K562 (cell line): Measurements from ENCODE around the gene C12orf75. TPM values are rescaled to one million over a fixed set of nuclear protein-coding genes. Genes with fewer than 3 reads are reported as not detected.

Experiments used
- ATAC-seq: fragments of 200-7000 bp; cut with Tn5 transposase; 3 replicates; pipeline ENCODE4 v1.9.1; 2020; ENCODE audit warnings: moderate library complexity
- BruUV-seq: library from RNA; stranded (reverse); fragments of 400-500 nt; replicated peaks from 2 replicates; lab custom pipeline; 2021; lab: Mats Ljungman, UMichigan
- CTCF ChIA-PET: fragments of 300-600 bp; formaldehyde crosslinking; extraction: SDS; loops from one replicate; lab custom pipeline; 2021; ENCODE audit warnings: low intra/inter-chr PET ratio; lab: Yijun Ruan, JAX
- POLR2A ChIA-PET: fragments of 300-600, 350-650 bp; sonication (Branson Sonifier 250); formaldehyde crosslinking; extraction: SDS; loops from one replicate; lab custom pipeline; 2021; ENCODE audit warnings: antibody characterized with exemption, inconsistent platforms; lab: Yijun Ruan, JAX
- DNase-seq, 4 experiments: peaks; one replicate each; pipeline versions ENCODE4 v3.0.0 to v3.0.0-alpha.2; 2011 to 2018; ENCODE audit warnings: low spot score in 3 of 4, mixed read lengths in 3 of 4; ENCODE audit errors: extremely low read depth in 1 of 4
- FAIRE-seq: peaks from 2 replicates; lab custom pipeline; 2011; peaks lifted over from hg19 to GRCh38; lab: Jason Lieb, UNC
- H2AFZ ChIP-seq: 2 replicates; pipeline ENCODE4 v1.6.0; 2011; ENCODE audit warnings: low read depth, low read length, control low read depth, inconsistent platforms
- H3K27ac ChIP-seq: fragments of 200-600 bp; 3 replicates; pipeline ENCODE4 v1.8.0; 2011; ENCODE audit warnings: low read depth, mild to moderate bottlenecking, control low read depth, inconsistent platforms, low read length, moderate library complexity, mixed read lengths; ENCODE audit errors: extremely low read depth
- H3K27me3 ChIP-seq, 2 experiments: fragments of 300-600 bp in 1 of 2; 2 replicates in 1 of 2; 3 replicates in 1 of 2; pipeline versions ENCODE4 v1.6.0 to v1.8.0; 2011; ENCODE audit warnings: inconsistent platforms in 2 of 2, low read length in 2 of 2, mild to moderate bottlenecking in 1 of 2, mixed read lengths in 1 of 2, moderate library complexity in 1 of 2; ENCODE audit not compliant: control insufficient read depth in 2 of 2, insufficient read depth in 2 of 2
- H3K36me3 ChIP-seq: fragments of 300-600 bp; 3 replicates; pipeline ENCODE4 v1.8.0; 2011; ENCODE audit warnings: mild to moderate bottlenecking, low read length, inconsistent platforms; ENCODE audit not compliant: control insufficient read depth, insufficient read depth
- H3K4me1 ChIP-seq, 2 experiments: fragments of 200-600 bp in 1 of 2; replicated peaks in 1 of 2; 2 replicates in 1 of 2; 3 replicates in 1 of 2; pipeline versions ENCODE4 v1.5.1 to v1.8.0; 2011; ENCODE audit warnings: inconsistent platforms in 2 of 2, low read length in 2 of 2, mild to moderate bottlenecking in 1 of 2, mixed read lengths in 1 of 2, moderate library complexity in 1 of 2; ENCODE audit not compliant: control insufficient read depth in 2 of 2, insufficient read depth in 2 of 2
- H3K4me2 ChIP-seq: 2 replicates; pipeline ENCODE4 v1.6.1; 2011; ENCODE audit warnings: low read length, control low read depth, inconsistent platforms, mixed read lengths; ENCODE audit not compliant: insufficient read depth
- H3K4me3 ChIP-seq: fragments of 200-600 bp; sonication (generic), shearing (Covaris generic); 2 replicates; pipeline ENCODE4 v1.5.1; 2016; ENCODE audit warnings: control low read depth, inconsistent platforms
- H3K79me2 ChIP-seq: fragments of 200-600 bp; 3 replicates; pipeline ENCODE4 v1.8.0; 2011; ENCODE audit warnings: low read length, inconsistent platforms; ENCODE audit not compliant: control insufficient read depth, insufficient read depth
- H3K9ac ChIP-seq, 2 experiments: 2 replicates each; pipeline versions ENCODE4 v1.6.0 to v1.6.1; 2011; ENCODE audit warnings: low read depth in 2 of 2, low read length in 2 of 2, control low read depth in 1 of 2, inconsistent platforms in 1 of 2, mild to moderate bottlenecking in 1 of 2, mixed read lengths in 1 of 2; ENCODE audit not compliant: insufficient read depth in 1 of 2
- H3K9me1 ChIP-seq: one replicate; pipeline ENCODE4 v1.6.0; 2011; ENCODE audit warnings: inconsistent platforms, mild to moderate bottlenecking, low read length, moderate library complexity; ENCODE audit not compliant: control insufficient read depth, insufficient read depth
- H3K9me3 ChIP-seq: replicated peaks from 2 replicates; pipeline ENCODE4 v1.5.1; 2011; ENCODE audit warnings: low read depth, low read length, inconsistent platforms; ENCODE audit not compliant: control insufficient read depth, insufficient read depth
- H4K20me1 ChIP-seq: replicated peaks from 2 replicates; pipeline ENCODE4 v1.6.1; 2011; ENCODE audit warnings: low read length, inconsistent platforms, mixed read lengths; ENCODE audit not compliant: control insufficient read depth, insufficient read depth
- ARID4B ChIP-seq: sonication (generic); formaldehyde crosslinking; IDR thresholded peaks from 2 replicates; pipeline ENCODE4 v1.8.0; 2022; ENCODE audit warnings: mild to moderate bottlenecking, missing genetic modification reagents
- C11orf30 ChIP-seq: fragments of 450-650 bp; IDR thresholded peaks from 2 replicates; pipeline ENCODE4 v1.6.1; 2016; ENCODE audit warnings: low read depth, mild to moderate bottlenecking
- HNRNPK ChIP-seq: fragments of 200-400 bp; formaldehyde crosslinking; IDR thresholded peaks from one replicate; pipeline ENCODE4 v1.6.1; 2018; ENCODE audit warnings: mild to moderate bottlenecking, low read depth, low read length; ENCODE audit not compliant: poor library complexity, severe bottlenecking
- MIER1 ChIP-seq: fragments of 450-650 bp; IDR thresholded peaks from 2 replicates; pipeline ENCODE4 v1.6.1; 2016; ENCODE audit warnings: antibody characterized with exemption, mild to moderate bottlenecking, low read depth
- SMARCE1 ChIP-seq: fragments of 450-650 bp; IDR thresholded peaks from 2 replicates; pipeline ENCODE4 v1.7.1; 2016; ENCODE audit warnings: mild to moderate bottlenecking
- SRSF7 ChIP-seq: fragments of 200-400 bp; formaldehyde crosslinking; optimal IDR thresholded peaks from 2 replicates; pipeline ENCODE3; 2017; ENCODE audit warnings: mild to moderate bottlenecking, low read depth, low read length
- STAT5A ChIP-seq: IDR thresholded peaks from 2 replicates; pipeline ENCODE4 v1.6.1; 2012; ENCODE audit warnings: low read length, inconsistent platforms, borderline replicate concordance
- ZNF445 ChIP-seq: fragments of 250-450 bp; sonication (Bioruptor Pico); IDR thresholded peaks from 2 replicates; pipeline ENCODE4 v1.4.0; 2020; ENCODE audit warnings: low read depth, mild to moderate bottlenecking, moderate library complexity
- ZNF449 ChIP-seq: fragments of 250-450 bp; sonication (Bioruptor Pico); IDR thresholded peaks from 2 replicates; pipeline ENCODE4 v1.8.0; 2022; ENCODE audit warnings: moderate library complexity, mild to moderate bottlenecking, inconsistent platforms
- WGBS: fragments of 100-300 bp; shearing (Covaris generic); methylation state at CpG from one replicate; pipeline ENCODE4 v1.1.6; 2016; ENCODE audit warnings: low coverage, mixed read lengths; ENCODE audit not compliant: insufficient coverage; ENCODE audit errors: missing lambda C conversion rate; 5-methylcytosine and 5-hydroxymethylcytosine counted together
- in situ Hi-C: fragments of 300-500 bp; cut with MboI; formaldehyde crosslinking; loops from 4 replicates; pipeline ENCODE4 v1.15.0; 2018; ENCODE audit warnings: inconsistent platforms, mixed read lengths
- intact Hi-C: fragments of 100-400 bp; cut with micrococcal nuclease; formaldehyde crosslinking; loops from 2 replicates; pipeline ENCODE4 v1.14.2; 2022
- polyA plus RNA-seq, 8 experiments: library from polyadenylated mRNA; depleted of rRNA in 4 of 8; stranded (reverse) in 5 of 8; unstranded in 3 of 8; fragments of >200 nt; fragmentation: Nextera tagmentation in 2 of 8; fragmentation: Illumina TruSeq in 1 of 8; extraction: Ambion mirVana in 2 of 8; extraction: Trizol in 1 of 8; gene quantifications; 2 replicates each; pipeline versions ENCODE4 v1.2.1 to v1.2.3, GENCODE V29; 2011 to 2014; ENCODE audit warnings: inconsistent platforms in 1 of 8, missing spikeins in 1 of 8
- total RNA-seq, 7 experiments: library from RNA; depleted of rRNA in 6 of 7; stranded (reverse); fragments of >200 nt in 6 of 7; fragmentation: Illumina TruSeq in 2 of 7; extraction: Trizol in 2 of 7; gene quantifications; 2 replicates each; pipeline versions ENCODE4 v1.2.1 to v1.2.3, GENCODE V29; 2011 to 2021; ENCODE audit warnings: low replicate concordance in 1 of 7

Gene C12orf75
- total and polyA plus RNA-seq, 9 of the 15 experiments (the other 6 are each of a cell fraction or from before 2014, with no cell fraction given), result 0.06 to 0.82 (median 0.26) TPM; not detected in 3

GRCh38 chr12:105300883-105301282 is 29.6 kb upstream of the C12orf75 start (continued):
- TF ChIP-seq ZNF445 (CRISPR knock-in tag) (no peak), HNRNPK (no peak), C11orf30 (no peak)
- TF ChIP-seq, all 486 proteins: peak for 0

GRCh38 chr12:105301696-105302095 is 28.8 kb upstream of the C12orf75 start:
- ATAC-seq, result no peak
- ChIA-PET CTCF (no interaction called here), POLR2A (interaction anchor here (0.6 kb wide), 1 partner anchor 18 kb away, joined by 3 read pairs; no protein-coding TSS in a partner anchor)
- no TSS peak for BruUV-seq
- no peak overlapping the region for H3K27ac ChIP-seq
- no peaks in the 10 kb centered on the region for H3K79me2 ChIP-seq
- H3K27me3 ChIP-seq, result no peaks in the 10 kb centered on the region
- intact Hi-C loops, result no loop called here
- 0% methylated on average over 5 of the region's 5 CpGs for WGBS
- H3K4me1 ChIP-seq, result no peaks in the 10 kb centered on the region
- H3K4me3 ChIP-seq, result no peak overlapping the region
- H3K9ac ChIP-seq, result no peak overlapping the region
- no peak overlapping the region for H2AFZ ChIP-seq
- TF ChIP-seq ZNF449 (CRISPR knock-in tag) (no peak), ARID4B (CRISPR knock-in tag) (no peak), MIER1 (no peak), HNRNPK (no peak), SRSF7 (no peak), SMARCE1 (no peak), STAT5A (no peak)
- TF ChIP-seq, all 486 proteins: peak for 0
- DNase-seq (no peak), FAIRE-seq (no peak)
- H3K36me3 ChIP-seq, result no peaks in the 10 kb centered on the region
- in situ Hi-C loops, result no loop called here
- H3K4me2 ChIP-seq, result no peak overlapping the region
- H3K9me1 ChIP-seq, result no peaks in the 10 kb centered on the region
- no peaks in the 10 kb centered on the region for H4K20me1 ChIP-seq
- H3K9me3 ChIP-seq, result no peaks in the 10 kb centered on the region
